Ishikawa (cell line): ENCODE data around the gene VWA3B.

Experiments used
- CEBPB ChIP-seq: IDR thresholded peaks from 2 replicates; pipeline ENCODE4 v1.6.1; 2012
- CREB1 ChIP-seq: IDR thresholded peaks from 2 replicates; pipeline ENCODE4 v1.6.1; 2012; ENCODE audit warnings: low read depth
- EGR1 ChIP-seq: IDR thresholded peaks from 2 replicates; pipeline ENCODE4 v1.6.1; 2012
- EP300 ChIP-seq: IDR thresholded peaks from 2 replicates; pipeline ENCODE4 v1.6.1; 2012; ENCODE audit warnings: borderline replicate concordance
- FOXM1 ChIP-seq: IDR thresholded peaks from 2 replicates; pipeline ENCODE4 v1.6.1; 2012; ENCODE audit warnings: low read depth, borderline replicate concordance
- NFIC ChIP-seq: IDR thresholded peaks from 2 replicates; pipeline ENCODE4 v1.6.1; 2012
- RAD21 ChIP-seq: IDR thresholded peaks from 2 replicates; pipeline ENCODE4 v1.6.1; 2012; ENCODE audit warnings: low read depth
- TAF1 ChIP-seq: IDR thresholded peaks from 2 replicates; pipeline ENCODE4 v1.6.1; 2012; ENCODE audit warnings: low read depth, mild to moderate bottlenecking
- TCF12 ChIP-seq: IDR thresholded peaks from 2 replicates; pipeline ENCODE4 v1.6.1; 2012; ENCODE audit warnings: low read depth
- TEAD4 ChIP-seq: IDR thresholded peaks from 2 replicates; pipeline ENCODE4 v1.6.1; 2012
- YY1 ChIP-seq: IDR thresholded peaks from 2 replicates; pipeline ENCODE4 v1.6.1; 2012; ENCODE audit warnings: low read depth
- ZBTB7A ChIP-seq: IDR thresholded peaks from 2 replicates; pipeline ENCODE4 v1.6.1; 2012; ENCODE audit warnings: low read depth
- TF ChIP-seq, protein P1 (sequence below): IDR thresholded peaks from 2 replicates; pipeline ENCODE4 v1.6.1; 2012
- TF ChIP-seq, protein P2 (sequence below): IDR thresholded peaks from 2 replicates; pipeline ENCODE4 v1.6.1; 2012; ENCODE audit warnings: low read depth, mild to moderate bottlenecking
- TF ChIP-seq, protein P3 (sequence below): IDR thresholded peaks from 2 replicates; pipeline ENCODE4 v1.6.1; 2012

The VWA3B gene

DNA sequence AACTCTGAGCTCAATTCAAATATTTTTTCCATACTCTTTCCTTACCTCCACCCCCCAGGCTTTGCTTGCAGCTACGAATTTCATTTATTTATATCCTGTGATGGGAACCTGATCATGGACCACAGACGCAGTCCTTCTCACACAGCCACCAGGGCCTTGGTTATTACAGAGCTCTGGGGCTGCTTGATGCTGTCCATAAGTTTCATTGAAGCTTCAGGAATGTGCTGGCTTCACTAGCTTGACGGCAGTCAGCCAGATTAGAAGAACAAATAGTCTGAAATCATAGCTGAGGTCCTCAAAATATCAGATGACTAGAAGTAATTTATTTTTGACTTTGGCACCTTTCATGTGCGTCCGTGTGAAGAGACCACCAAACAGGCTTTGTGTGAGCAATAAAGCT is 104.9 kb downstream of the VWA3B start:
- TF ChIP-seq EP300 (no peak), ZBTB7A (no peak), RAD21 (no peak), NFIC (no peak), TCF12 (no peak), EGR1 (no peak), FOXM1 (no peak)
- TF ChIP-seq, protein P1, sequence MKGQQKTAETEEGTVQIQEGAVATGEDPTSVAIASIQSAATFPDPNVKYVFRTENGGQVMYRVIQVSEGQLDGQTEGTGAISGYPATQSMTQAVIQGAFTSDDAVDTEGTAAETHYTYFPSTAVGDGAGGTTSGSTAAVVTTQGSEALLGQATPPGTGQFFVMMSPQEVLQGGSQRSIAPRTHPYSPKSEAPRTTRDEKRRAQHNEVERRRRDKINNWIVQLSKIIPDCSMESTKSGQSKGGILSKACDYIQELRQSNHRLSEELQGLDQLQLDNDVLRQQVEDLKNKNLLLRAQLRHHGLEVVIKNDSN = no peak

DNA sequence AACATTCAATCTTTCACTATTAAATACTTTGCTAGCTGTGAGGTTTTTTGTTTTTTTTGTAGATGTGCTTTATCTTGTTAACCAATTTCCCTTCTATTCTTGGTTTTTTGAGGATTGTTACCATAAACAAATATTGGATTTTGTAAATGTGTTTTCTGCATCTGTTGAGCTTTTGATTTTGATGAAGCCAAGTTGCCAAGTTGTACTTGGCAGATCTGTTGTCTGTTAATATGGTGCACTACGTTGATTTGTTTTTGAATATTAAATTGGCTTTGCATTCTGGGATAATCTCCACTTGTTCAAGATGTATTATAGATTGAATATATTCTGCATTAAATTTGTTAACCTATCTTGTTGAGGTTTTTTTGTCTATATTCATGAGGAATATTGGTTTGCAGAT is 114.6 kb downstream of the VWA3B start:
- no peak for TF ChIP-seq TAF1
- TF ChIP-seq TCF12 = no peak
- TF ChIP-seq, protein P2, sequence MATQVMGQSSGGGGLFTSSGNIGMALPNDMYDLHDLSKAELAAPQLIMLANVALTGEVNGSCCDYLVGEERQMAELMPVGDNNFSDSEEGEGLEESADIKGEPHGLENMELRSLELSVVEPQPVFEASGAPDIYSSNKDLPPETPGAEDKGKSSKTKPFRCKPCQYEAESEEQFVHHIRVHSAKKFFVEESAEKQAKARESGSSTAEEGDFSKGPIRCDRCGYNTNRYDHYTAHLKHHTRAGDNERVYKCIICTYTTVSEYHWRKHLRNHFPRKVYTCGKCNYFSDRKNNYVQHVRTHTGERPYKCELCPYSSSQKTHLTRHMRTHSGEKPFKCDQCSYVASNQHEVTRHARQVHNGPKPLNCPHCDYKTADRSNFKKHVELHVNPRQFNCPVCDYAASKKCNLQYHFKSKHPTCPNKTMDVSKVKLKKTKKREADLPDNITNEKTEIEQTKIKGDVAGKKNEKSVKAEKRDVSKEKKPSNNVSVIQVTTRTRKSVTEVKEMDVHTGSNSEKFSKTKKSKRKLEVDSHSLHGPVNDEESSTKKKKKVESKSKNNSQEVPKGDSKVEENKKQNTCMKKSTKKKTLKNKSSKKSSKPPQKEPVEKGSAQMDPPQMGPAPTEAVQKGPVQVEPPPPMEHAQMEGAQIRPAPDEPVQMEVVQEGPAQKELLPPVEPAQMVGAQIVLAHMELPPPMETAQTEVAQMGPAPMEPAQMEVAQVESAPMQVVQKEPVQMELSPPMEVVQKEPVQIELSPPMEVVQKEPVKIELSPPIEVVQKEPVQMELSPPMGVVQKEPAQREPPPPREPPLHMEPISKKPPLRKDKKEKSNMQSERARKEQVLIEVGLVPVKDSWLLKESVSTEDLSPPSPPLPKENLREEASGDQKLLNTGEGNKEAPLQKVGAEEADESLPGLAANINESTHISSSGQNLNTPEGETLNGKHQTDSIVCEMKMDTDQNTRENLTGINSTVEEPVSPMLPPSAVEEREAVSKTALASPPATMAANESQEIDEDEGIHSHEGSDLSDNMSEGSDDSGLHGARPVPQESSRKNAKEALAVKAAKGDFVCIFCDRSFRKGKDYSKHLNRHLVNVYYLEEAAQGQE = no peak
- TF ChIP-seq CREB1 = no peak
- no peak for TF ChIP-seq ZBTB7A
- TF ChIP-seq EP300 = no peak
- TF ChIP-seq CEBPB = no peak
- TF ChIP-seq FOXM1 = no peak
- no peak for TF ChIP-seq YY1
- TF ChIP-seq EGR1 = no peak
- no peak for TF ChIP-seq TEAD4
- TF ChIP-seq NFIC = no peak

DNA sequence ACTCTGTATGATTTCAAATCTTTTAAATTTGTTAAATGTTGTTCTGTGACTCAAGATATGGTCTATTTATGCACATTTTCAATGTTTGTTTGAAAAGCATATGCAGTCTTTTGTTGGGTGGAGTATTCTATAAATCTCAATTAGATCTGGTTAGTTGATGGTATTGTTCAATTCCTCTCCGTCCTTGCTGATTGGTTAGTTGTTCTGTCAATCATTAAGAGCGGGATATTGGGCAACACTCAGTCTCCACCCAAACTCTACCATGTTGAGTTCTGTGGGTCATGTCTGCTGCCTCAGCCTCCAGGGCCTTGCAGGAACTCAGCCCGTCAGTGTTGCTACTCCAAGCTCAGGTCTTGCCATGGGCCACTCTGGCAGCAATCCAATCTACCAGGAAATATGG is 118.9 kb downstream of the VWA3B start:
- TF ChIP-seq, protein P3, sequence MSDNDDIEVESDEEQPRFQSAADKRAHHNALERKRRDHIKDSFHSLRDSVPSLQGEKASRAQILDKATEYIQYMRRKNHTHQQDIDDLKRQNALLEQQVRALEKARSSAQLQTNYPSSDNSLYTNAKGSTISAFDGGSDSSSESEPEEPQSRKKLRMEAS = no peak
- 0 out of 2 replicates have a peak, but pooled peaks have one; percentile 34 for TF ChIP-seq CEBPB

DNA sequence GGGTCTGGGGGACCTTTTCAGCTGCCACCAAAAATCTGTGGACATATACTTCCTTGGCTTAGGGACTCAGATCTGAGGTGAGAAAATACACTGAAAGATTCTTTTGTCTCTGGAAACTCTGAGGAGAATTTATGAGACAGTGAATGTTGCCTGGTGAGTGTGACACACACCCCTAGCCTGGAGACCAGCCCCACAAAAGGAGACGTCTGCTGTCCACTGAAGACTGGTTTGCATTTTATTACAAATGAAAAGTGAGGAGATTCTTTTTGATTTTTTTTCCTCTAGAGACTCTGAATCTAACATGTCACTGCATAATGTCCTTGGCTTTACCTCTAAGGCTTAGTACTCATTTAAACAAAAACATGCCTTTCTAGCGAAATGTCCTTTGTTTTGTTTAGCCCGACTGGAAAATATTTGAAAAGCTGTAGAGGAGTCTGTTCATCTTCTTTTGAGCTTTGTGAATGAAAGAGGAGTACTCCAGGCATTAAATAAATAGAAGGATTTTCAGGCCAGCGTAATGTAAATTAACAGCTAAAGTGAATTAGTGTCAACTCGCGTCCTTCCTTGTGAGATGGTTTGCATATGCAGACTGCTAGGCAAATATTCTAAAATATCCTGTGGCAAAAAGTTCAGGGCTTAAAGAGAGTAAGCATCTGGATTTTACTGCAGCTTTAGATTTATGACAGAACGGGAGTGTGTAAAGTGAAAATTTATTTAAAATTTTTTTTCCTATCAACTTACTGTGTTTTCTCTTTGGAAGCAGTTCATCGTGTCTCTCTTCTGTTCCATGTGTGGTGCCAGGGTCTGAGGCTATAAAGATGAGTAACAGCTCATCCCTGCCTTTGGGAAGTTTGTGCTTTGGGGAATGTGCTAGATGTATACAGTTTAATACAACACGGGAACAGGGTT is 125.4 kb downstream of the VWA3B start:
- TF ChIP-seq, protein P2 = no peak
- TF ChIP-seq, protein P3 = no peak
- TF ChIP-seq, protein P1 = no peak
- TF ChIP-seq TAF1 (no peak), TEAD4 (no peak), CEBPB (no peak), TCF12 (no peak), EP300 (no peak), CREB1 (no peak), ZBTB7A (no peak), RAD21 (no peak), NFIC (no peak), EGR1 (no peak), YY1 (no peak), FOXM1 (no peak)

DNA sequence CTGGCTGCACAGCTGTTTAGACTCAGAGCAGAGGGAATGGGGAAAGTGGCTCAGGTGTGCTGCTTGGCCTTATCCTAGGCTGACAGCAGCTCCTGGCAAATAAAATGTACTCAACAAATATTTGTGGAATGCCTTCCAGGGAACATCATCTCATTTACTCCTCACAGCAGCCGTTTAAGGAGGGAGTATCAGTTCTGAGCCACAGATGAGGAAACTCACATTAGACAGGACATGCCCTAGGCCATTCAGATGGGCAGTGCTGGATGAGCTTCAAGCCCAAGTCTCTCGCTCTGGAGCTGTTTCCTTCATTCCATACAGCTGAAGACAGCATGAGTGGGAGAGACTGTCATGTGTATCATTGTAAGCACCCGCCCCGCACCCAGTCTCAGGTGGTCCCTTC is 129.6 kb downstream of the VWA3B start:
- TF ChIP-seq YY1 (no peak), CREB1 (no peak), FOXM1 (no peak), TEAD4 (no peak), ZBTB7A (no peak), TCF12 (no peak), EGR1 (no peak), EP300 (no peak), TAF1 (no peak), RAD21 (no peak)
- TF ChIP-seq, protein P3 = no peak
- TF ChIP-seq, protein P1 = no peak
